Endothelial cell of umbilical vein (primary cell): ENCODE measurements around the gene RMDN2. TPM values are rescaled to one million over a fixed set of nuclear protein-coding genes. Genes with fewer than 3 reads are reported as not detected.

Source experiments
- BruUV-seq: library from RNA; stranded (reverse); fragments of 400-500 nt; replicated peaks from 2 replicates; lab custom pipeline; 2021; lab: Mats Ljungman, UMichigan
- CTCF ChIA-PET: fragments of 300-600, 350-600 bp; sonication (Branson Sonifier 250); formaldehyde crosslinking; loops from one replicate; lab custom pipeline; 2021; ENCODE audit warnings: antibody characterized with exemption, inconsistent platforms; lab: Charles Lee
- POLR2A ChIA-PET: fragments of 300-600, 350-600 bp; sonication (Branson Sonifier 250); formaldehyde crosslinking; loops from one replicate; lab custom pipeline; 2021; ENCODE audit warnings: antibody characterized with exemption, inconsistent platforms; lab: Charles Lee
- DNase-seq: peaks from one replicate; pipeline ENCODE4 v3.0.0-alpha.2; 2011; ENCODE audit warnings: low read depth, low spot score
- FAIRE-seq: peaks from 2 replicates; lab custom pipeline; 2011; peaks lifted over from hg19 to GRCh38; lab: Jason Lieb, UNC
- H2AFZ ChIP-seq: 2 replicates; pipeline ENCODE4 v1.6.0; 2012; ENCODE audit warnings: low read depth, low read length, control low read depth, inconsistent platforms
- H3K27ac ChIP-seq: 2 replicates; pipeline ENCODE4 v1.5.1; 2011; ENCODE audit warnings: low read depth, mild to moderate bottlenecking, control low read depth, low read length, moderate library complexity; ENCODE audit not compliant: insufficient read depth
- H3K27me3 ChIP-seq, 2 experiments: 2 replicates each; pipeline versions ENCODE4 v1.6.0 to v1.6.1; 2011; ENCODE audit warnings: low read length in 2 of 2, mixed read lengths in 1 of 2; ENCODE audit not compliant: control insufficient read depth in 2 of 2, insufficient read depth in 2 of 2
- H3K36me3 ChIP-seq, 2 experiments: 2 replicates in 1 of 2; 3 replicates in 1 of 2; pipeline ENCODE4 v1.5.1; 2011; ENCODE audit warnings: low read length in 2 of 2, mild to moderate bottlenecking in 1 of 2, moderate library complexity in 1 of 2; ENCODE audit not compliant: control insufficient read depth in 2 of 2, insufficient read depth in 2 of 2; ENCODE audit errors: extremely low read depth in 1 of 2
- H3K4me1 ChIP-seq: 3 replicates; pipeline ENCODE4 v1.5.1; 2011; ENCODE audit warnings: mild to moderate bottlenecking, low read length; ENCODE audit not compliant: control insufficient read depth, insufficient read depth; ENCODE audit errors: extremely low read depth
- H3K4me2 ChIP-seq: 2 replicates; pipeline ENCODE4 v1.6.1; 2011; ENCODE audit warnings: low read length, control low read depth, mixed read lengths; ENCODE audit not compliant: insufficient read depth
- H3K4me3 ChIP-seq, 3 experiments: fragments of 200-600 bp in 1 of 3; sonication (generic), shearing (Covaris generic) in 1 of 3; replicated peaks in 1 of 3; 2 replicates each; pipeline ENCODE4 v1.5.1; 2011 to 2016; ENCODE audit warnings: control low read depth in 3 of 3, low read length in 3 of 3, mild to moderate bottlenecking in 2 of 3, inconsistent platforms in 1 of 3, low read depth in 1 of 3, moderate library complexity in 1 of 3; ENCODE audit not compliant: insufficient read depth in 1 of 3
- H3K79me2 ChIP-seq: 2 replicates; pipeline ENCODE4 v1.6.0; 2012; ENCODE audit warnings: low read length, inconsistent platforms; ENCODE audit not compliant: control insufficient read depth, insufficient read depth
- H3K9ac ChIP-seq: replicated peaks from 2 replicates; pipeline ENCODE3; 2011; ENCODE audit warnings: low read length, control low read depth; ENCODE audit not compliant: insufficient read depth; ENCODE audit errors: extremely low read depth
- H3K9me1 ChIP-seq: replicated peaks from 3 replicates; pipeline ENCODE4 v1.6.0; 2011; ENCODE audit warnings: mild to moderate bottlenecking, low read length; ENCODE audit not compliant: control insufficient read depth, insufficient read depth; ENCODE audit errors: extremely low read depth
- H3K9me3 ChIP-seq: replicated peaks from 2 replicates; pipeline ENCODE4 v1.5.1; 2012; ENCODE audit warnings: low read length, inconsistent platforms; ENCODE audit not compliant: control insufficient read depth, insufficient read depth
- H4K20me1 ChIP-seq: replicated peaks from 2 replicates; pipeline ENCODE3; 2011; ENCODE audit warnings: mild to moderate bottlenecking, low read length; ENCODE audit not compliant: control insufficient read depth, insufficient read depth; ENCODE audit errors: extremely low read depth
- CTCF ChIP-seq, 2 donors: IDR thresholded peaks; 1 replicate in 1 of 2; 2 replicates in 1 of 2; pipeline ENCODE4 v1.5.1; 2011; ENCODE audit warnings: low read length in 2 of 2, mild to moderate bottlenecking in 2 of 2, moderate library complexity in 2 of 2, control low read depth in 1 of 2, inconsistent platforms in 1 of 2, low read depth in 1 of 2; ENCODE audit not compliant: insufficient read depth in 1 of 2; ENCODE audit errors: extremely low read depth in 1 of 2
- EZH2 ChIP-seq: IDR thresholded peaks from 2 replicates; pipeline ENCODE4 v1.6.1; 2012; ENCODE audit warnings: borderline replicate concordance, low read depth, mild to moderate bottlenecking, moderate library complexity, low read length, inconsistent platforms; ENCODE audit not compliant: severe bottlenecking
- FOS ChIP-seq: IDR thresholded peaks from 2 replicates; pipeline ENCODE4 v1.6.1; 2011; ENCODE audit warnings: mild to moderate bottlenecking, low read length, moderate library complexity, borderline replicate concordance; ENCODE audit not compliant: insufficient read depth
- GATA2 ChIP-seq: IDR thresholded peaks from 2 replicates; pipeline ENCODE4 v1.7.0; 2011; ENCODE audit warnings: low read depth, mild to moderate bottlenecking, moderate library complexity, mixed read lengths, low read length; ENCODE audit not compliant: insufficient read length, insufficient read depth
- JUN ChIP-seq: IDR thresholded peaks from 2 replicates; pipeline ENCODE4 v1.6.1; 2011; ENCODE audit warnings: borderline replicate concordance, low read depth; ENCODE audit not compliant: insufficient read length, insufficient read depth
- MYC ChIP-seq: IDR thresholded peaks from one replicate; pipeline ENCODE4 v1.6.1; 2011; ENCODE audit warnings: mild to moderate bottlenecking, low read depth, low read length
- POLR2A ChIP-seq: IDR thresholded peaks from 2 replicates; pipeline ENCODE4 v1.6.1; 2012; ENCODE audit warnings: low read depth, mild to moderate bottlenecking, control low read depth, low read length
- POLR2AphosphoS5 ChIP-seq: IDR thresholded peaks from 2 replicates; pipeline ENCODE4 v1.6.1; 2012; ENCODE audit warnings: low read depth, mild to moderate bottlenecking, control low read depth, low read length, moderate library complexity; ENCODE audit not compliant: insufficient read depth
- dilution Hi-C: fragments of 300-500 bp; cut with MboI; formaldehyde crosslinking; loops from one replicate; pipeline ENCODE4 v1.15.0; 2019; ENCODE audit warnings: low sequenced_read_pairs; ENCODE audit not compliant: extremely low pct_ligation_motif_present
- intact Hi-C: fragments of 100-400 bp; cut with micrococcal nuclease; formaldehyde crosslinking; loops from one replicate; pipeline ENCODE4 v1.10.0; 2022
- polyA plus RNA-seq, 4 experiments: library from polyadenylated mRNA; depleted of rRNA in 3 of 4; stranded (reverse) in 3 of 4; unstranded in 1 of 4; fragments of >200 nt; gene quantifications; 2 replicates each; pipeline versions ENCODE4 v1.2.1 to v1.2.3, GENCODE V29; 2011 to 2012; ENCODE audit warnings: missing spikeins in 1 of 4
- total RNA-seq: library from RNA; stranded (reverse); gene quantifications from 2 replicates; pipeline ENCODE4 v1.2.3, GENCODE V29; 2021
- TF ChIP-seq, protein P1 (sequence below): IDR thresholded peaks from 2 replicates; pipeline ENCODE4 v1.6.1; 2011; ENCODE audit not compliant: insufficient read depth, insufficient read length

RMDN2 gene
- total and polyA plus RNA-seq, 2 donors (not counting 3 experiments of a cell fraction or from before 2014, with no cell fraction given), result 0.97 to 2.8 TPM

GRCh38 chr2:37975808-37976207 is 50.7 kb downstream of the RMDN2 start:
- H2AFZ ChIP-seq, result no peak overlapping the region
- no peak overlapping the region for H3K27ac ChIP-seq
- no peaks in the 10 kb centered on the region for H3K9me1 ChIP-seq
- H3K79me2 ChIP-seq, result no peaks in the 10 kb centered on the region
- DNase-seq (no peak), FAIRE-seq (no peak)
- intact Hi-C loops (no loop called here), dilution Hi-C loops (no loop called here)
- no peak overlapping the region for H3K4me3 ChIP-seq
- no TSS peak for BruUV-seq
- ChIA-PET CTCF (no interaction called here), POLR2A (no interaction called here)
- H3K9ac ChIP-seq, result no peak overlapping the region
- no peaks in the 10 kb centered on the region for H3K36me3 ChIP-seq
- H3K4me1 ChIP-seq, result no peaks in the 10 kb centered on the region
- no peak overlapping the region for H3K4me2 ChIP-seq
- no peaks in the 10 kb centered on the region for H3K9me3 ChIP-seq
- no peaks in the 10 kb centered on the region for H3K27me3 ChIP-seq
- no peak for TF ChIP-seq FOS
- no peak for TF ChIP-seq POLR2A
- H4K20me1 ChIP-seq, result no peaks in the 10 kb centered on the region

- no peak overlapping the region for H3K27ac ChIP-seq
- no peak overlapping the region for H3K4me2 ChIP-seq
- no peaks in the 10 kb centered on the region for H3K79me2 ChIP-seq
- no peaks in the 10 kb centered on the region for H3K36me3 ChIP-seq
- no peaks in the 10 kb centered on the region for H4K20me1 ChIP-seq
- POLR2A ChIA-PET, result no interaction called here
- no peaks in the 10 kb centered on the region for H3K4me1 ChIP-seq
- no peak overlapping the region for H2AFZ ChIP-seq
- TF ChIP-seq MYC (no peak), FOS (no peak), EZH2 (no peak), POLR2A (no peak), GATA2 (no peak), POLR2AphosphoS5 (no peak), CTCF (IDR thresholded peaks at IDR 0.05; ENCODE audit: extremely low read depth in 1 of 2, insufficient read depth in 1 of 2, low read depth in 1 of 2, low read length in 2 of 2) (no peak), JUN (no peak)
- TF ChIP-seq, protein P1, sequence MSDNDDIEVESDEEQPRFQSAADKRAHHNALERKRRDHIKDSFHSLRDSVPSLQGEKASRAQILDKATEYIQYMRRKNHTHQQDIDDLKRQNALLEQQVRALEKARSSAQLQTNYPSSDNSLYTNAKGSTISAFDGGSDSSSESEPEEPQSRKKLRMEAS, result no peak
- dilution Hi-C loops (no loop called here), intact Hi-C loops (no loop called here)
- no peak for DNase-seq
- no peaks in the 10 kb centered on the region for H3K9me3 ChIP-seq
- no peak overlapping the region for H3K9ac ChIP-seq
- no peaks in the 10 kb centered on the region for H3K9me1 ChIP-seq
- no TSS peak for BruUV-seq
- no peak for FAIRE-seq
- H3K27me3 ChIP-seq, result no peaks in the 10 kb centered on the region
- H3K4me3 ChIP-seq, result no peak overlapping the region
- CTCF ChIA-PET, result no interaction called here
Measured at GRCh38 chr2:37976411-37976810, 51.3 kb downstream of the RMDN2 start.
